T-helper 17 cell (primary cell): ENCODE data around the gene DCTPP1. TPM values are rescaled to one million over a fixed set of nuclear protein-coding genes. Genes with fewer than 3 reads are reported as not detected.

ENCODE experiments used
- ATAC-seq: fragments of 150-1000 bp; cut with Tn5 transposase; 2 replicates; pipeline ENCODE4 v1.10.0; 2021; ENCODE audit warnings: mild to moderate bottlenecking, moderate library complexity
- DNase-seq, 3 donors: peaks; one replicate each; pipeline versions ENCODE4 v3.0.0 to v3.0.0-alpha.2; 2020 to 2021
- H3K9me3 ChIP-seq: one replicate; pipeline ENCODE4 v1.7.0; 2013; ENCODE audit warnings: low read length, mild to moderate bottlenecking; ENCODE audit not compliant: control insufficient read depth, poor library complexity, severe bottlenecking
- H3K27ac Mint-ChIP-seq: one replicate; pipeline ENCODE4 v1.8.0; 2022; ENCODE audit warnings: mild to moderate bottlenecking, moderate library complexity, mixed read lengths
- H3K27me3 Mint-ChIP-seq: one replicate; pipeline ENCODE4 v1.8.0; 2022; ENCODE audit warnings: mixed read lengths
- H3K36me3 Mint-ChIP-seq: one replicate; pipeline ENCODE4 v1.8.0; 2022; ENCODE audit warnings: low read depth, mixed read lengths
- H3K4me1 Mint-ChIP-seq: one replicate; pipeline ENCODE4 v1.8.0; 2022; ENCODE audit warnings: mild to moderate bottlenecking, mixed read lengths
- H3K4me3 Mint-ChIP-seq: one replicate; pipeline ENCODE4 v1.8.0; 2022; ENCODE audit warnings: mild to moderate bottlenecking, moderate library complexity, mixed read lengths
- total RNA-seq, 4 donors: library from RNA in 2 of 4; stranded (reverse) in 2 of 4; gene quantifications; one replicate each; pipeline ENCODE4 v1.2.3 and lab custom pipeline; 2022 to 2026

DCTPP1 gene
- total RNA-seq, 2 donors from 2014 or later, result 17.4 to 19.2 TPM

DNA sequence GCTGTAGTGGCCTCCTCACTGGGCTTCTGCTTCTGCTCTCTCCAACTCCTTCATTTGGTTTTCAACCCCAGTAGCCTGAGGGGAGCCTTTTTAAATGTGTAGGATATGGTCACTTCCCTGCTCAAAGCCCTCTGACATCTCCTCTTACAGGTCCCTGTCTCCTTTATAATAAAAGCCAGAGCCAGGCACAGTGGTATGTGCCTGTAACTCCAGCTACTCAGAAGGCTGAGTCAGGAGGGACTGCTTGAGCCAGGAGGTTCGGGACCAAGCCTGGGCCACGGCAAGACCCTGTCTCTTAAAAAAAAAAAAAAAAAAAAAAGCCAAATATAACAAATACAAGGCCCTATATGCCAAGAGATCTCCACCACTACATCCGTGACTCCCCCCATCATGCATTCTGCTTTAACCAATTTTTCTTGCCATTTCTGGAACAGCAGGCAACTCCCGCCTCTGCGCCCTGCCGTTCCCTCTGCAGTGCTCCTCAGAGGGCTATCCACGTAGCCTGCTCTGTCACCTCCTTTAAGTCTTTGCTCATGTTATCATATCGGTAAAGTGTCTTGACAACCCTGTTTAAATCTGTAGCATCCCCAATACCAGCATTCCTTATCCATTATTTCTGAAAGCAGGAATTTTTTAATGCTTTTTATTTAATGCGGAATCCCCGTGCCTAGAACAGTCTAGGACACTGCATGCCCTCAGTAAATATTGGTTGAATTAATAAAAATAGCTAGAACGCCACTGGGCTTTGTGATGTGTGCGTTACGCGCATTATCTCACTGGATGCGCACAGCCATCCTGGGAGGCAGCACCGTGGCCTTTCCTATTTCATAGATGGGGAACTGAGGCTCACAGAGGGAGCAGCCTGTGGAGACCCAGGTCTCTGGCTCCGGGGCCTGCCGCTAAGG, 13.0 kb downstream of the DCTPP1 start:
- H3K36me3 Mint-ChIP-seq, result peaks cover 5% of the 10 kb centered on the region
- peak overlapping the region; percentile 63 for H3K4me3 Mint-ChIP-seq
- H3K27me3 Mint-ChIP-seq, result no peaks in the 10 kb centered on the region
- ATAC-seq (no peak), DNase-seq (no peak)
- no peaks in the 10 kb centered on the region for H3K9me3 ChIP-seq
- H3K27ac Mint-ChIP-seq, result peak overlapping the region; percentile 75
- peaks cover 27% of the 10 kb centered on the region for H3K4me1 Mint-ChIP-seq

DNA sequence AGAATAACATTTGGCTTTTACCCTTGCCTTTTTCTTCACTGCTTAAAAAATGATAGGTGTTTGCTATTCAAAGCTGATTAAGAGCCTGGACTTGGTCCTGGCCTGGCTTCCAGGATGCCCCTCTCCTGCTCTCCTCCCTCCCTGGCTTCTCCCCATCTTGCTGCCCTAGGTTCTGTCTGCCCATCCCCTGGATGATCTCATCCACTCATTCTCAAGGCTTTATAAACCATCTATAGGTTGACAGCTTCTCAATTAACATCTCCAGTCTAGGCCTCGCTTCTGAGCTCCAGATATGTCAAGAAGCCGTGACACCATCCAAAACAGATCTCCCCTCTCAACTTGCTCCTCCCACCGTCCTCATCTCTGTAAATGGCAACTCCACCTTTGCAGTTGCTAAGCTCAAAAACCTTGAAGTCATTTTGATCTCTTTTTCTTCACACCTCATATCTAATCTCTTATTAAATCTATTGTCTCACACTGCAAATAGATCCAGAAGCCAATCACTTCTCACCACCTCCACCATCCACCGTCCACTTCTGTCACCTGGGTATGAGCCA, 13.7 kb downstream of the DCTPP1 start:
- no peaks in the 10 kb centered on the region for H3K9me3 ChIP-seq
- ATAC-seq (no peak), DNase-seq (no peak)
- H3K4me1 Mint-ChIP-seq, result peaks cover 25% of the 10 kb centered on the region
- H3K36me3 Mint-ChIP-seq, result peaks cover 5% of the 10 kb centered on the region
- H3K27ac Mint-ChIP-seq, result peak overlapping the region; percentile 63
- H3K4me3 Mint-ChIP-seq, result no peak overlapping the region
- no peaks in the 10 kb centered on the region for H3K27me3 Mint-ChIP-seq

DNA sequence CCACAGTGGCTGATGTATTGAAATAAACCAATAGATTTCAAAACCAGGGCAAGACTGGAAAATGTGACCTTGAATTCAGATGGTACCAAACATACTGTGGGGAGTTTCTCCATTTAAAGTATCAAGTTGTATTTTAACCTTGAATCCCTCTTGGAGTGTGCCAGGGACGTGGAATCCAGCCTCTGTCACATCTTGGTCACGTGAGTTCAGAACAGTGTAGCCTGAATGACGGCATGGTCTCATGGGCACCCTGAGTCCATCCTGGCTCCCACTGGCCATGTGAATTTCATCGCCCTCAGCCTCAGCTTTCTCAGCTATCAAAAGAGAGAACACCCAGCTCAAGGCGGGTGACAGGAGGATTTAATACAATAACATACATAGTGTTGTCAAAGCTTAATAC, 15.7 kb downstream of the DCTPP1 start:
- peaks cover 24% of the 10 kb centered on the region for H3K4me1 Mint-ChIP-seq

DNA sequence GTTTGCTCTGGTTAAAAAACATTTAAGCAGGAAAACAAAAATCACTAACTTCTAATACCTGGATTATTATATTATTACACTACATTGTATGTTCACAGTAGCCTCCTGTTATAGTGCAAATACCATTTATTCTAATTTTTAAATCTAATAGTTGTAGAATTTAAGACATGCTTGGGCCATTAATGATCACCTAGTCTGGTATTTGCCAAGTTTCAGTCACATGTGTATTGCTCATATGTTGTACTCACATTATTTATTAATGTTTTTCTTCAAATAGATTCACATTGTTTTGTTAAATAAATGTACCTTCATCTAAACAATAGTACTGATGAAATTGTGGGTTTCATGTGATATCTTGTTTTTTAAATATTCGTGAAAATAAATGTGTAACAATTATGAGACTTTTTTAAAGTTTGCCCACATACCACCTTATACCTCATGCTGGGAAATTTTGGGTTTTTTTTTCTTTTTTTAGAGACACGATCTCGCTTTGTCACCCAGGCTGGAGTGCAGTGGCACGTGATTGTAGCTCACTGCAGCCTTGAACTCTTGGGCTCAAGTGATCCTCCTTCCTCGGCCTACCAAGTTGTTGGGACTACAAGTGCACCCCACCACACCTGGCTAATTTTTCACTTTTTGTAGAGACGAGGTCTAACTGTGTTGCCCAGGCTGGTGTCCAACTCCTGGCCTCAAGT, 16.6 kb downstream of the DCTPP1 start:
- H3K9me3 ChIP-seq, result no peaks in the 10 kb centered on the region
- H3K27me3 Mint-ChIP-seq, result no peaks in the 10 kb centered on the region
- DNase-seq, result no peak
- no peak overlapping the region for H3K4me3 Mint-ChIP-seq
- peaks cover 28% of the 10 kb centered on the region for H3K4me1 Mint-ChIP-seq
- no peak overlapping the region for H3K27ac Mint-ChIP-seq
- H3K36me3 Mint-ChIP-seq, result peaks cover 3% of the 10 kb centered on the region
- no peak for ATAC-seq

More for the DNA sequence above, 15.7 kb downstream of the DCTPP1 start:
- ATAC-seq (no peak), DNase-seq (no peak)
- peaks cover 3% of the 10 kb centered on the region for H3K36me3 Mint-ChIP-seq
- no peak overlapping the region for H3K27ac Mint-ChIP-seq
- no peaks in the 10 kb centered on the region for H3K9me3 ChIP-seq
- no peak overlapping the region for H3K4me3 Mint-ChIP-seq
- H3K27me3 Mint-ChIP-seq, result no peaks in the 10 kb centered on the region

DNA sequence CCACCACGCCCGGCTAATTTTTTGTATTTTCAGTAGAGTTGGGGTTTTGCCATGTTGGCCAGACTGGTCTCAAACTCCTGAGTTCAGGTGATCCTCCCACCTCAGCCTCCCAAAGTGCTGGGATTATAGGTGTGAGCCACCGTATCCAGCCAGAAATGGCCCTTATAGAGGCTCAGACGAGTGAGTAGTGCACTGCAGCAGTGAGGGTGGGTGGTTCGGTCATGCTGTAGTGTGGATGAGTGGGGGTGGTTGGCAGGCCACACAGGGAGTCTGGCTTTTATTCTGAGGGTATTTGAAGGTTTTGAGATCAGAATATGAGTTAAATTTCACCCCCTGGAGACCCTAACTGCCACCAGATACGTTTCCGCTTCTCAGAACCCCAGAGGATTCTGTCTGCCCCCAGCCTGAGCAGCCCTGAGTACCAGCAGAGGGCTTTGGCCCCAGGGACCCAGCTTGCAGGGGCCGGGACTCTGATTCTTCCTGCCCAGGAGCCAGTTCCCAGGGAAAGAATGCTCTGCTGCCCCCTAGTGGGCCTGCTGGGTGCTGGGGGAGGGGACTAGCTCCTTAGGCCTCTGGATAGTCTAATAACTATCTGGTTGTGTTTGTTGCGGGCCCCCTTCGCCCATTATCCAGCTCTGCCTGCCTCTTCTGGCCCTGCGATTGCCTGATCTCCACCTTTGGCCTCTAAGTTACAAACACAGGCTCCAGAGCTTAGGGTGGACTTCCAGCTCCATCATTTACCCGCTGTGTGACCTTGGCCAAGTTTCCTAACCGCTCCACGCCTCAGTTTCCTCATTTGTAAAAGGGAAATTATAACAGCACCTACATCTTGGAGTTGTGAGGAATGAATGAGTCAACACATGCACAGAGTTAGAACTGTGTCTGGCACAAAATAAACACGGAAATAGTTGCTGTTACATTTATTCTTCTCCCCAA, 20.4 kb downstream of the DCTPP1 start:
- no peaks in the 10 kb centered on the region for H3K27me3 Mint-ChIP-seq
- peak overlapping the region; percentile 21 for H3K27ac Mint-ChIP-seq
- H3K36me3 Mint-ChIP-seq, result no peaks in the 10 kb centered on the region
- H3K4me3 Mint-ChIP-seq, result peak overlapping the region; percentile 33
- H3K4me1 Mint-ChIP-seq, result peaks cover 26% of the 10 kb centered on the region
- ATAC-seq, result peak; percentile 69
- no peaks in the 10 kb centered on the region for H3K9me3 ChIP-seq
- peak; percentile 87 to 96 (median 88) for DNase-seq

DNA sequence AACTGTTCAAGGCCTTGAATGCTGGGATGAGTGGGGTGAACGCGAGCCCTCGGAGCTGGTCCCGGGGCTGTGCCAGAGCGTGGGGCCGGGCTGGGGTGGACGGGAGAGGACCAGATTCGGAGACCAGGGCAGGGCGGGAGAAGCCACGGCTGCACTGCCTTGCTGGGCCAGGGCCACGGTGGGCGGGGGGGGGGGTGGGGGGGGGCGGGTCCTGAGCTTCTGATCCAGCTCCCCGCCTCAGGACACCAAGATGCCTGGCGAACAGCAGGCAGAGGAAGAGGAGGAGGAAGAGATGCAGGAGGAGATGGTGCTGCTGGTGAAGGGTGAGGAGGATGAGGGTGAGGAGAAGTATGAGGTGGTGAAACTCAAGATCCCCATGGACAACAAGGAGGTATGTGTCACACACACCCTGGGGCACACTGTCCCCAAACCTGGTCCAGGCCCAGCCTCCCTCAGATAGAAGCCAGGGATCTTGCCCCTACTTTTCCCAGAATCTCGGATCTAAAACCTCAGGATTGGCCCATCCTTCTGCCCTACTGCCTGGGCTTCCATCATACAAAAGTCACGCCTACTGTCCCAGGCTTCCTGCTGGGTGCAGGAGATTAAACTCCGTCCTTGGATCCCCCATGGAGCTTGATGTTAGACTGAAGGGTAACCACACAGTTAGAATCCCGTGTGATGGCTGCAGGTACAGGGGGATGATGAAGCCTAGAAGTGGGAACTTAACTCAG, 21.9 kb downstream of the DCTPP1 start:
- peak overlapping the region; percentile 98 for H3K4me3 Mint-ChIP-seq
- H3K27me3 Mint-ChIP-seq, result no peaks in the 10 kb centered on the region
- ATAC-seq (no peak), DNase-seq (no peak)
- peaks cover 23% of the 10 kb centered on the region for H3K4me1 Mint-ChIP-seq
- H3K9me3 ChIP-seq, result no peaks in the 10 kb centered on the region
- H3K27ac Mint-ChIP-seq, result peak overlapping the region; percentile 21
- H3K36me3 Mint-ChIP-seq, result no peaks in the 10 kb centered on the region

DNA sequence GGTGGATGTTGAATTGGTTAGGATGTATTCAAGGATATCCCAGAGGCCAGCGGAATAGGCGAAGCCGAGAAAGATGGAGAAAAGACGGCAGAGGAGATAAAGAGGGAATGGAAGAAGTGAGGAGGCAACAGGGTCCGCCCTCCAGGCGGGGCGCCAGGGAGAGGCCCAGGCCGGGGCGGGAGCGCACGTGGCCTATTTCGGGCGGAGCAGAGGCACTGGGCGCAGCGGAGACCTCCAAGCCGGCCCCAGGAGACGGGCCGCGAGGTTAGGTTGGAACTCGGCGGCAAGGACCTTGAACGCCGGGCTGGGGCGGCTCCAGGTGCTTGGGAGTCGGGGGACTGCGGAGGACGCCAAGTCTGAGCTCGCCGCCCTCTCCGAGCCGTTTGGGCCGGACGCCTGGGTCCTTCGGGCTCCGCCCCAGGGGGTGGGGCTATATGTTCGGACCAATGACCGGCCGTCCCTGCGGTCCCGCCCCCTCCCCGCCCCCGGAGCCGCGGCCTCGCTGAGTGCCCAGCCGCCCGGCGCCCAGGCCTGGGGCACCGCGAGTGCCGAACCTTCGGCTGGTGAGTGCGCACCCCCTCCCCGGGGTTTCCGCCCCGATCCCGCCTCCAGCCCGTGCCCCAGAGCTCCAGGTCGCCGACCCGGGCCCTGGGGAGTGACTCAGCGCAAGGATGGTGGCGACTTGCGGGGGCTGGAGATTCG, 22.6 kb downstream of the DCTPP1 start, which contains the start of gene ZNF771:
TSS of gene ZNF771 (plus strand) at position 505 of the 702 bp plus-strand sequence. CDS start 448 bp downstream, outside the sequence.
- H3K27ac Mint-ChIP-seq, result peak within 1 kb of the TSS; percentile 95
- H3K27me3 Mint-ChIP-seq, result no peaks in the 10 kb centered on the region
- ATAC-seq, result peak; percentile 89

DNA sequence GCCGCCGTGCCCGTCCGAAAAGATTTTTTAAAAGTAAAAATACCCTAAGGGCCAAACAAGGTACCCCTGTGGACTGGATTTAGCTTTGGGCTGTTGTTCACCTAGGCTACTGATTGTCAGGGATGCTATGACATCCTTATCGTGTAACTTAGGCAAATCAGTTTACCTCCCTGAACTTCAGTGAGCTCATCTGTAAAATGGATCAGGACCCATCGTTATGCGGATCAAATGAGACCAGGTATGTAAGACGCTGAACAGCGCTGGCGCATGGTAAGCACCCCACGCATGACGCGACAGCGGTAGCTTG, 23.1 kb downstream of the DCTPP1 start:
- DNase-seq (no peak), ATAC-seq (peak; percentile 42)
- no peaks in the 10 kb centered on the region for H3K27me3 Mint-ChIP-seq
- peaks cover 21% of the 10 kb centered on the region for H3K4me1 Mint-ChIP-seq
- peak overlapping the region; percentile 98 for H3K4me3 Mint-ChIP-seq
- no peaks in the 10 kb centered on the region for H3K9me3 ChIP-seq
- no peaks in the 10 kb centered on the region for H3K36me3 Mint-ChIP-seq
- H3K27ac Mint-ChIP-seq, result peak overlapping the region; percentile 95

More for the DNA sequence above, 22.6 kb downstream of the DCTPP1 start, which contains the start of gene ZNF771:
- no peaks in the 10 kb centered on the region for H3K9me3 ChIP-seq
- H3K4me1 Mint-ChIP-seq, result peaks cover 23% of the 10 kb centered on the region
- DNase-seq, result peak; percentile 70 to 89 (median 86)
- H3K4me3 Mint-ChIP-seq, result peak within 1 kb of the TSS; percentile 98
- no peaks in the 10 kb centered on the region for H3K36me3 Mint-ChIP-seq

DNA sequence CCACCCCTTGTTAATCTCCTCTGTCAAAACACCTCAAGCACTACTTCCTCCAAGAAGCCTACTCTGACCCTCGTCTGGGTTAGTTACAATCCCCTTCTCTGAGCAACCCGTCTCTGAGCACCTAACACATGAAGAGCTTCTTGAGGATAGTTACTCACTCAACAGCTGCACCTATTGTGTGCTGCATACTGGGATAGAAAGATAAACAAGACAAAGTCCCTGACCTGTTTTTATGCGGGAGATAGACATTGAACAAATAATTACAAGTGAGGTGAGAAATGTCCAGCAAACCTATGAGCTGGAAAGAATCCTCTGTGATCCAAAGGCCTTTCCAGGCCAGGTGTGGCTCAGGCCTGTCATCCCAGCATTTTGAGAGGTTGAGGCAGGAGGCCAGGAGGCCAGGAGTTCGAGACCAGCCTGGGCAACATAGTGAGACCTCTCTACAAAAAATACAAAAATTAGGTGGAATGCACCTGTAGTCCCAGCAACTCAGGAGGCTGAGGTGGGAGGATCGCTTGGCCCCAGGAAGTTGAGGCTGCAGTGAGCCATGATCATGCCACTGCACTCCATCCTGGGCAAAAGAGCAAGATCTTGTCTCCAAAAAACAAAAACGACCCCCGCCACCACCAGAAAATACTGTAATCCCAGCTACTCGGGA, 27.9 kb downstream of the DCTPP1 start:
- peak overlapping the region; percentile 90 for H3K4me3 Mint-ChIP-seq
- no peak for ATAC-seq
- no peak overlapping the region for H3K27ac Mint-ChIP-seq
- DNase-seq, result no peak
- H3K36me3 Mint-ChIP-seq, result no peaks in the 10 kb centered on the region
- H3K27me3 Mint-ChIP-seq, result no peaks in the 10 kb centered on the region
- H3K4me1 Mint-ChIP-seq, result peaks cover 27% of the 10 kb centered on the region
- no peaks in the 10 kb centered on the region for H3K9me3 ChIP-seq

DNA sequence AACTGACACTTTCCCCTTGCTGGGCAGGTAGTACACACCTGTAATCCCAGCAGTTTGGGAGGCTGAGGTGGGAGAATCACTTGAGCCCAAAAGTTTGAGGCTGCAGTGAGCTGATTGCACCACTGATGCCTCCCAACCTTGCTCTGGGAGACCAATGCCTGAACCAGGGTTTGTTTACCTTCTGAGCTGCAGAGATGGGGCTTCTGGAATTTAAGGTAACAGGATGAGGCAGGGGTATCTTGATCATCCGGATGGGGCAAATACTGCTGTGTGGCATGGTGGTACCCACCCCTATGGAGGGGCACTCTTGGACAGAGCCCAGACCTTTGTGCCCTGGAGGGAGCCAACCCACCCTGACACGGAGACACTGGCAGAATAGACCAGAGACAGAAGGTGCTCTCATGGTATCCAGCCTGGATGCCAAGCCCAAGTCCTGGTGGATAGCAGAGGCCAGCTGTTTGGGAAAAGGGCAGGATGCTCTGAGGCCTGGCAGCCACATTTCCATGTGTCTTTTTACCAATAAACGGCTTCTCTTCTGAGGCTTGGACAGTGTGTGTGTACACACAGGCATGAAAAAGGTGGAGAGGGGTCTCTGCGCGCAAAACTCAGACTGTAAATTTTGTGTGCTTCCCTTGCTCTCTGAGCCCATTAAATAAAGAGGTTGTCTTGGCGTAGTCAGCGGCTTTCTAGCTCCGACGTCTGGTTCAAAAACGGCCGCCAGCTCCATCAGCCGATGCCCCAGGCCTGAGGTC, 30.2 kb downstream of the DCTPP1 start:
- Mint-ChIP-seq H3K27ac (peak overlapping the region; percentile 93), H3K36me3 (peaks cover 3% of the 10 kb centered on the region), H3K27me3 (no peaks in the 10 kb centered on the region), H3K4me1 (peaks cover 34% of the 10 kb centered on the region), H3K4me3 (peak overlapping the region; percentile 90)
- ATAC-seq (no peak), DNase-seq (no peak)
- no peaks in the 10 kb centered on the region for H3K9me3 ChIP-seq
